Karpas-422 (cell line): Measurements from ENCODE around the gene SLC17A9. TPM values are rescaled to one million over a fixed set of nuclear protein-coding genes. Genes with fewer than 3 reads are reported as not detected.

Source experiments
- DNase-seq: peaks from one replicate; pipeline ENCODE4 v3.0.0-alpha.2; 2015
- H2AFZ ChIP-seq: fragments of 200-600 bp; sonication (generic); 2 replicates; pipeline ENCODE4 v1.6.1; 2014; ENCODE audit warnings: antibody characterized with exemption, low read length, mixed read lengths
- H3K27ac ChIP-seq: fragments of 200-600 bp; sonication (generic); 2 replicates; pipeline ENCODE4 v1.5.1; 2014; ENCODE audit warnings: mild to moderate bottlenecking, low read length, moderate library complexity
- H3K27me3 ChIP-seq: fragments of 200-600 bp; sonication (generic); 2 replicates; pipeline ENCODE4 v1.6.1; 2014; ENCODE audit warnings: low read length, mixed read lengths
- H3K36me3 ChIP-seq: fragments of 200-600 bp; sonication (generic); 2 replicates; pipeline ENCODE4 v1.6.1; 2014; ENCODE audit warnings: low read length, mixed read lengths; ENCODE audit not compliant: insufficient read depth
- H3K4me1 ChIP-seq: fragments of 200-600 bp; sonication (generic); 2 replicates; pipeline ENCODE4 v1.6.1; 2014; ENCODE audit warnings: mild to moderate bottlenecking, low read length, mixed read lengths
- H3K4me2 ChIP-seq: fragments of 200-600 bp; sonication (generic); 2 replicates; pipeline ENCODE4 v1.6.1; 2014; ENCODE audit warnings: low read length, low read depth, mild to moderate bottlenecking; ENCODE audit not compliant: poor library complexity, severe bottlenecking
- H3K4me3 ChIP-seq: fragments of 200-600 bp; sonication (generic); 2 replicates; pipeline ENCODE4 v1.5.1; 2014; ENCODE audit warnings: mild to moderate bottlenecking, antibody characterized with exemption, low read length, mixed read lengths
- H3K79me2 ChIP-seq: fragments of 200-600 bp; sonication (generic); 2 replicates; pipeline ENCODE4 v1.6.1; 2014; ENCODE audit warnings: mild to moderate bottlenecking, low read length, mixed read lengths
- H3K9ac ChIP-seq: fragments of 200-600 bp; sonication (generic); 2 replicates; pipeline ENCODE4 v1.6.0; 2014; ENCODE audit warnings: low read length
- H3K9me2 ChIP-seq: fragments of 200-600 bp; sonication (generic), shearing (Covaris generic); replicated peaks from 2 replicates; pipeline ENCODE4 v1.6.0; 2014; ENCODE audit warnings: mild to moderate bottlenecking, low read length, moderate library complexity; ENCODE audit not compliant: insufficient read depth
- H3K9me3 ChIP-seq: fragments of 300-700, 200-600 bp; sonication (generic); 2 replicates; pipeline ENCODE4 v1.6.1; 2014; ENCODE audit warnings: low read length, mixed read lengths
- H4K20me1 ChIP-seq: fragments of 200-600 bp; sonication (generic); 2 replicates; pipeline ENCODE4 v1.6.1; 2014; ENCODE audit warnings: mild to moderate bottlenecking, antibody characterized with exemption, low read length, low read depth; ENCODE audit not compliant: insufficient read depth
- total RNA-seq: library from RNA; depleted of rRNA; stranded (reverse); fragments of >200 nt; shearing (Covaris generic); gene quantifications from 2 replicates; pipeline ENCODE4 v1.2.3, GENCODE V29; 2014; ENCODE audit warnings: low replicate concordance

SLC17A9 gene
- total RNA-seq, 1 experiment from 2014 or later: 15.9 TPM

DNA sequence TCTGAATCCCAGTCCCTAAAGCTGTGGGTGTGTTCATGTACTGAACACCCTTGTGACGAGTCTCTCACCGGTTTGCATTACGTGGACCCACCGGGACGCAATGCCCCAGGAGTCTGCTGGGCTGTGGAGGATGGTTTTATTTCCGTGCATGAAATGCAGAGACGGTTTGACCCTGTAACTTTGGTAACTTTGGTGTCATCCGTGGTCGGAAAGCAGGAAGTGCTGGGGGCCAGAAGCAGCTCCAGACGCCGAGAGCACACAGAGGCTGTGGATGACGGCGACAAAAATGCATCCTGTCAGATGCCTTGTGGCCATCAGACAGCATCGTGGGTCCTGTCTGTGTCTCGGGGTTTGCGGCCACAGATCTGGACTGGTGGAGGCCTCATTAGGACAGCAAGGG is 47.1 kb downstream of the SLC17A9 start:
- Histone ChIP-seq H3K4me1 (peaks cover 4% of the 10 kb centered on the region; the same call in 1 of the 2 replicates), H3K4me3 (no peak overlapping the region), H3K9ac (no peak overlapping the region), H3K9me3 (no peaks in the 10 kb centered on the region), H3K36me3 (no peaks in the 10 kb centered on the region), H3K27ac (no peak overlapping the region), H3K79me2 (no peaks in the 10 kb centered on the region), H3K27me3 (no peaks in the 10 kb centered on the region), H2AFZ (no peak overlapping the region), H4K20me1 (0 out of 2 replicates have a peak, but pooled peaks cover 3% of the 10 kb centered on the region), H3K4me2 (no peak overlapping the region), H3K9me2 (no peaks in the 10 kb centered on the region)
- DNase-seq: no peak

DNA sequence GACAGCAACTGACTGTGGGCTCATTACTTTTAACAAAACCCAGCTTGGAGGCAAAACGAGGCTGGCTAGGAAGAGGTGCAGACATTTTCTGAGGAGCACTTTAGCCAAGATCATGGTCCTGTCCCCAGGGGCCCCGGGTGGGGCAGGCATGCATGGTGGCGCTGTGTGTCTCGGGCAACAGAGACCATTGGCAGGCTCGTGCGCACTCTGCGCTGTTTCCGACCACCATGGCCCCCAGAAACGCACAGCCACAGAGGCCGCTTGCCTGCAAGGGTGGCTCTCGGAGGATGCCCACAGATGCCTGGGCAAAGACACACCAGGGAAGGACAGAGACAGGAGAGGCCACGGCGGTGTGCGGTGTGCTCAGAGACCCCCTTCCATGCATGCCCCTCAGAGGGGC is 47.5 kb downstream of the SLC17A9 start:
- H3K9me2 ChIP-seq: no peaks in the 10 kb centered on the region
- H3K4me3 ChIP-seq: no peak overlapping the region
- no peaks in the 10 kb centered on the region for H3K36me3 ChIP-seq
- peaks cover 4% of the 10 kb centered on the region; the same call in 1 of the 2 replicates for H3K4me1 ChIP-seq
- H3K9ac ChIP-seq: no peak overlapping the region
- H3K27me3 ChIP-seq: no peaks in the 10 kb centered on the region
- no peak overlapping the region for H3K4me2 ChIP-seq
- no peaks in the 10 kb centered on the region for H3K79me2 ChIP-seq
- H3K9me3 ChIP-seq: no peaks in the 10 kb centered on the region
- H2AFZ ChIP-seq: no peak overlapping the region
- DNase-seq: no peak
- H4K20me1 ChIP-seq: 0 out of 2 replicates have a peak, but pooled peaks cover 3% of the 10 kb centered on the region
- no peak overlapping the region for H3K27ac ChIP-seq

DNA sequence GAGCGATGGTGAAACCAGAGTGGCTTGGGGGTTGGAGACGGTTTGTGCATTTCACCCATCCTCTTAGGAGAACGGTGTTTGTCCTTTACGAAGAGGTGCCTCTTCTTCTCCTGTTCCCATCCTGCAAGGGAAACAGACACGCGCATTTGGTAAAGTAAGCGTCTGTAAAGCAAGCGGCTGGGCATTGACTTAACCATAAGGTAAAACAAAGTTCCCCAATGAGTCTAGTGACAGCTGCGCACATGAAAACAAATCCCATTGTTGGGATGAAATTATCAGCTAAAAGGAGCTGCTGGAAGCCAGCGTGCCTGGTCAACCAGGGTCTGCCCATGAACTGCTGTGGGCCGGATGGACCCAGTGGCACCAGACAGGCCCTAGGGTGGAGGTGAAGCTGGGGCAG is 48.4 kb downstream of the SLC17A9 start:
- DNase-seq: no peak
- H3K9me3 ChIP-seq: no peaks in the 10 kb centered on the region
- H4K20me1 ChIP-seq: 0 out of 2 replicates have a peak, but pooled peaks cover 3% of the 10 kb centered on the region
- H3K4me3 ChIP-seq: no peak overlapping the region
- no peak overlapping the region for H2AFZ ChIP-seq
- H3K9ac ChIP-seq: no peak overlapping the region
- no peaks in the 10 kb centered on the region for H3K27me3 ChIP-seq
- H3K4me2 ChIP-seq: no peak overlapping the region
- H3K4me1 ChIP-seq: peaks cover 4% of the 10 kb centered on the region; the same call in 1 of the 2 replicates
- H3K79me2 ChIP-seq: no peaks in the 10 kb centered on the region
- H3K27ac ChIP-seq: no peak overlapping the region
- no peaks in the 10 kb centered on the region for H3K9me2 ChIP-seq
- H3K36me3 ChIP-seq: no peaks in the 10 kb centered on the region

DNA sequence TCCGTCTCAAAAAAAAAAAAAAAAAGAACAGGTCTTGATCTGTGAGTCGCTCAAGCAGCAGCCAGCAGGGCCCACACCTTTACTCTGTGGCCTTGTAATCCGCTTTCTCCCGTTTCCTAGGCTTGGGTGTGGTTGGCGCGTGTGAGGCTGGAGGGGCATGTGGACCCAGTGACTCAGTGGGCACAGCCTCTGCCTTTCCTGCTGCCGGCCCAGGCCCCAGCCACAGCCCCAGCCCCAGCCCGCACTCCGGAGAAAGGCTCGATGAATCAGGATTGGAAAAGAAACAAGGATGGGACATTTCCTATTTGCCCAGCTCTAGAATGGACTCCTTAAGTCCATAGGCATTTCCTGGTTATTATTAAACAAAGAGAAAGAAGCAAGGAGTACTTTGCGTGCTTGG is 50.0 kb downstream of the SLC17A9 start:
- H3K4me3 ChIP-seq: no peak overlapping the region
- H3K4me2 ChIP-seq: no peak overlapping the region
- DNase-seq: no peak
- no peak overlapping the region for H2AFZ ChIP-seq
- H3K4me1 ChIP-seq: peaks cover 4% of the 10 kb centered on the region; the same call in 1 of the 2 replicates
- H3K9ac ChIP-seq: no peak overlapping the region
- H3K9me2 ChIP-seq: no peaks in the 10 kb centered on the region
- H3K9me3 ChIP-seq: no peaks in the 10 kb centered on the region
- no peaks in the 10 kb centered on the region for H3K79me2 ChIP-seq
- no peaks in the 10 kb centered on the region for H3K27me3 ChIP-seq
- H3K27ac ChIP-seq: no peak overlapping the region
- H3K36me3 ChIP-seq: no peaks in the 10 kb centered on the region
- 0 out of 2 replicates have a peak, but pooled peaks cover 3% of the 10 kb centered on the region for H4K20me1 ChIP-seq

DNA sequence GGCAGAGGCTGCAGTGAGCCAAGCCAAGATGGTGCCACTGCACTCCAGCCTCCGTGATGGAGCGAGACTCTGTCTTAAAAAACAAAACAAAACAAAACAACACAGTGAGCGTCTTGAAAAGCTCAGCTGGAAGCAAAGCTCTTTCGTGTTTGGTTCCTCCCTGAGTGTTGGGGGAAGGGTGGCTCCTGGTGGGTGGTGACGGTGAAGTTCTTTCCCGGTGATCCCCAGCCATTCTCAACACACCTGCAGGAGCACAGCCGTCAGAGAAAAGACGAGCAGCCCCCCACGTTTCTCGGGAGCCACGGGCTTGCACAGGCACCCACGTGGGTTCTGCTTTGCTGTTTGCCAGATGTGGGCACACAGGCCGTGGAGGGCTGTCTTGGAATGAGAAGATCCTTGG is 51.0 kb downstream of the SLC17A9 start:
- Histone ChIP-seq H3K4me2 (no peak overlapping the region), H3K4me3 (no peak overlapping the region), H4K20me1 (0 out of 2 replicates have a peak, but pooled peaks cover 3% of the 10 kb centered on the region), H3K9me2 (no peaks in the 10 kb centered on the region), H3K4me1 (peaks cover 4% of the 10 kb centered on the region), H3K79me2 (no peaks in the 10 kb centered on the region), H3K9ac (no peak overlapping the region), H3K9me3 (no peaks in the 10 kb centered on the region), H3K36me3 (no peaks in the 10 kb centered on the region), H3K27ac (no peak overlapping the region), H3K27me3 (no peaks in the 10 kb centered on the region), H2AFZ (no peak overlapping the region)
- DNase-seq: no peak

DNA sequence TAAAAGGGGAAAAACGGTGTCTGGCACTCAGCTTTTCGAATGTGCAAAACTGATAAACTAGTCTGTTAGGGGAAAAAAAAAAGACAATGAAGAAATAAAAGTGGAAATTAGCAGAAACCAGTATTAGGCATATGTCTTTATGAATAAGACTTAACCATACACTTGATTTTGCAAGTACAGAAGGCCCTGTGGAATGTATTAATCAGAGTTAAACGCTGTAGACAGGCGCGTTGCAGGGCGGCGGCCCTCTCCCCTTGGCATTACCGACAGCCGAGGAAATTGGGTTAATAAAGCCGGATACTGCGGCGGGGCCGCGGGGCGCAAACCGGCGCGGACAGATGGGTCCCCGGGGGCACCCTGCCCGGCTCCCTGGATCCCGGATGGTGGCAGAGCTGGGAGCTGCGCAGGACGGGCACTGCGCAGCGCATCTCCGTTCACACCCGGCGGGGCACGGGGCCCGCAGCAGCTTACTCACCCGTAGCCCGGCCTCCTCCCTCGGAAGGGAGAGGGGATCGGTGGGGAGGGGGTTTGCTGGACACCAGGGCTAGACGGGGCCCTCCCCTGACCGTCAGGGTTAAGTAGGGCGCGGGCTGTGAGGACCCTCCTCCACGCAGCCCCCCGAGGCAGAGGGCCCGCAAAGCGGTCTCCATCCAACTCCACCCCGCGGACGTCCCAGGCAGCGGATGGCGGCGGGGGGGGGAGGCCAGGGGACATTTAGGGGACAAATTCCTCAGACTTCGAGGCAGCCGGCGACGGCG is 52.3 kb downstream of the SLC17A9 start:
- Histone ChIP-seq H3K27me3 (no peaks in the 10 kb centered on the region), H3K4me2 (no peak overlapping the region), H2AFZ (no peak overlapping the region), H3K9me2 (no peaks in the 10 kb centered on the region), H4K20me1 (0 out of 2 replicates have a peak, but pooled peaks cover 3% of the 10 kb centered on the region), H3K4me1 (peaks cover 15% of the 10 kb centered on the region), H3K79me2 (no peaks in the 10 kb centered on the region), H3K9ac (no peak overlapping the region), H3K4me3 (no peak overlapping the region), H3K27ac (no peak overlapping the region), H3K9me3 (no peaks in the 10 kb centered on the region), H3K36me3 (no peaks in the 10 kb centered on the region)
- no peak for DNase-seq

DNA sequence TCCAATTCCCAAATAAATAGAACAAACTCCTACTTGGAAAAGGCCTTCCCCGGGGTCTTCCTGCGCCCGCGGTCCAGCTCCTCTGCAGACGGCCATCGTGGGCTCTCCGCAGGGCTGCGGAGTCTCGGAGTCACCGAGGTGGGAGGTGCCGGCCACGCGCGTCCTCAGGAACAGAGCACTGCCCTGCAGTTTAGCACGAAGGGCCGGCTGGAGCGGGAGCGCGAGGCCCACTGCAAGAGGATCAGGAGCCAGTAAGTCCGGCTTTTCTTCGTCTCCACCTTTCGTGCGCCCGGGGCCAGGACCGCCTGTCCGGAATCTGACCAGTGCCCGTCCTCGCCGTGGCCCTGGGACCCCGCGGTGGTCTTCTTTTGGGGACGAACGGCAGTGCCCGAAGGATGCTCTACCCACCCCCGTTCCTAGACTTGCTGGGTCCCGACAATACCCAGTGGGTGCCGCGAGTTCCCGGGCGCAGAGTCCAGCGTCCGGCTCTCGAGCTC is 52.9 kb downstream of the SLC17A9 start:
- H3K9me3 ChIP-seq: no peaks in the 10 kb centered on the region
- H3K36me3 ChIP-seq: no peaks in the 10 kb centered on the region
- H3K9me2 ChIP-seq: no peaks in the 10 kb centered on the region
- no peak overlapping the region for H3K4me2 ChIP-seq
- H3K4me3 ChIP-seq: no peak overlapping the region
- H4K20me1 ChIP-seq: no peaks in the 10 kb centered on the region
- no peaks in the 10 kb centered on the region for H3K27me3 ChIP-seq
- H2AFZ ChIP-seq: no peak overlapping the region
- no peak overlapping the region for H3K27ac ChIP-seq
- no peak for DNase-seq
- H3K4me1 ChIP-seq: peaks cover 19% of the 10 kb centered on the region
- H3K9ac ChIP-seq: no peak overlapping the region
- no peaks in the 10 kb centered on the region for H3K79me2 ChIP-seq

DNA sequence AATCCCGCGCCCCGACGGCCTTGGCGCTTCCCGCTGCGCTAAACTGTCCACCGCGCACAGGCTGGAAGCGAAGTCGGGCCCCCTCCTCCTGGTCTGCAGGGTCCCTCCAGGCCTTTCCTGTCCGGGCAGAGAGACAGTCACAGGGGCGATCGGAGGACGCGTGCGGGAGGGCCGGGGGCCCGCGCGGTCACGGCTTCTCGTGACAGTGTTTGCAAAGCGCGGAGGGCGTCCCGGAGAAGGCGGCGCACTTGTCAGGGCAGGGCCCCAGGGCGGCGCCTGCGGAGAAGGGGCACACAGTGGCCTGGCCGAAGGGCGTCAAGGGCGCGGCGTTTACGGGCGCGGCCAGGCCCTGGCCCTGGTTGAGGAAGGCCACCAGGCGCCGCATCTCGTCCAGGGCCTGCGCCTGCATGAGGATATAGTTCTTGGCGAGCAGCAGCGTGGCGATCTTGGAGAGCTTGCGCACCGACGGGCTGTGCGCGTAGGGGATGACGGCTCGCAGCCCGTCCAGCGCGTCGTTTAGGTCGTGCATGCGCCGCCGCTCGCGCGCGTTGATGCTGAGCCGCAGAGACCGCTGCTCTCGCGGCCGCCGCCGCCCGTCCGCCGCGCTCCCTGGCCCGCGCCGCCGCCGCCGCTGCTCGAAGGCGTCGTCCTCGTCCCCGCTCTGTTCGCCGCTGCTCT is 53.5 kb downstream of the SLC17A9 start:
- no peaks in the 10 kb centered on the region for H3K9me3 ChIP-seq
- no peak overlapping the region for H3K4me2 ChIP-seq
- H3K9ac ChIP-seq: no peak overlapping the region
- DNase-seq: no peak
- no peaks in the 10 kb centered on the region for H3K27me3 ChIP-seq
- H3K79me2 ChIP-seq: no peaks in the 10 kb centered on the region
- H3K4me3 ChIP-seq: no peak overlapping the region
- H2AFZ ChIP-seq: no peak overlapping the region
- H4K20me1 ChIP-seq: no peaks in the 10 kb centered on the region
- no peaks in the 10 kb centered on the region for H3K9me2 ChIP-seq
- peaks cover 20% of the 10 kb centered on the region for H3K4me1 ChIP-seq
- no peak overlapping the region for H3K27ac ChIP-seq
- H3K36me3 ChIP-seq: no peaks in the 10 kb centered on the region
